GM21723 (cell line): Measurements from ENCODE around the gene FBXO47.
A peak's percentile ranks its signal among the peaks of the same experiment; 100 is the strongest.

Experiments
- ATAC-seq: cut with Tn5 transposase; IDR thresholded peaks from one replicate; pipeline ENCODE4 v1.9.1; 2021; ENCODE audit warnings: mild to moderate bottlenecking, moderate library complexity; ENCODE audit not compliant: unreplicated experiment

FBXO47 gene

GRCh38 chr17:38906460-38907228 lies 60.6 kb downstream of the FBXO47 start:
- ATAC-seq = no peak

DNA sequence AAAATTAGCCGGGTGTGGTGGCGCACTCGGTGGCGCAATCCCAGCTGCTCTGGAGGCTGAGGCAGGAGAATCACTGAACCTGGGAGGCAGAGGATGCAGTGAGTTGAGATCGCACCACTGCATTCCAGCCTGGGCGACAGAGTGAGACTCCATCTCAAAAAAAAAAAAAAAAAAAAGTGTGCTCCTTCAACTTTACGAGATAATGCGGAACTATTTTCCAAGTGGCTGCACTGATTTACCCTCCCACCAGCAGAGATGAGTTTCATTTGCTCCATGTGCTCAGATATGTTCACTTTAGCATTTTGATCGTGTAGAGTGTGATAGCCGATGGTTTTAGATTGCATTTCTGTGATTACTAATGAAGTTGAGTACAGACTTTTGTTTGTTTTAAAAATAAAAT lies 61.8 kb downstream of the FBXO47 start:
- no peak for ATAC-seq

GRCh38 chr17:38904892-38905291 lies 62.3 kb downstream of the FBXO47 start:
- no peak for ATAC-seq

GRCh38 chr17:38903404-38903803 lies 63.8 kb downstream of the FBXO47 start:
- ATAC-seq = no peak

GRCh38 chr17:38900978-38901656 lies 66.1 kb downstream of the FBXO47 start:
- no peak for ATAC-seq

DNA sequence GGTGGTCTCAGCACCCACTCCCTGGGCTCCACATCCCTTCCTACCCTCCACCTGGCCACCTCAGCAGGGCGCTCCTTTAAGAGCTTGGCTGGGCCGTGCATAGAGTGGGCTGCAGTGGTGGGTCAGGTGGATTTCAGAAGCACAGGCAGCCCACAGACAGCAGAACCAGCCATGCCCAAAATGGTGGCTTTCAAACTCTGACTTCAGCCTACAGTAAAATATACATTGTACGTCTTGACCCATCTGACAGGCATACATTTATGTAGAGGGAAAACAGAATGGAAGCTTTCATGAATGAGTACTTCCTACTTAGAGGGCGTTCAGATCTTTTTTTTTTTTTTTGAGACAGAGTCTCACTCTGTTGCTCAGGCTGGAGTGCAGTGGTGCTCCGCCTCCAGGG lies 67.8 kb downstream of the FBXO47 start:
- ATAC-seq = peak; percentile 12

- ATAC-seq = peak; percentile 78
These were observed 68.3 kb downstream of the FBXO47 start for GRCh38 chr17:38898812-38899348.

- ATAC-seq = peak; percentile 14
These were observed 68.9 kb downstream of the FBXO47 start for GRCh38 chr17:38898291-38898679.

DNA sequence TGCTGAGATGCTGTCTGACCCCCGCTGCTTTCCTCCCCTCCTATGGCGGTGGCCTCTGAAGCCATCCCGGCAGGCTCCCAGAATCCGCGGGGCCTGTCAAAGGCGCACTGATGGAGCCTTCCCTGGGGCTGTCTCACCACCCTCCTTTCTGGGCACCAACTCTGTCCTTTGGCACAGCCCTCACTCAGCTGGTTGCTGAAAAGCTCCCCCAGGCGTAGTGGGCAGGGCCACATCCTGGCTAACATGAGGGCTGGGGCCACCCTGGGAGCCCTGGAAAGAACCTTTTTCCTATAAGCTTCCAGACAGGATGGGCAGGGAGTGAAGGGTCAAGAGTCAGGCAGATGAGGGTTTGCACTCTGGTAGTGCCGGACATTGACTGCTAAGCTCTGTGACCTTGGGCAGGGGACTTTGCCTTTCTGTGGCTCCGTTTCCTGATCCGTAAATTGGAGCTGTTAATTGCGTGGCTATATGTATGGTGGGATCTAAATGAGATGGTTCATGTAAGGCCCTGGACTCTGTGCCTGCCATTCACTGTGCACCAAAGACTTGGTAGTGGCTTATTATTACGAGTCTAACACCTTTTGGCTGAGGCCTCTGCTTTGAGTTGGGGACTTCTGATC lies 69.4 kb downstream of the FBXO47 start:
- ATAC-seq = no peak

- no peak for ATAC-seq
These were observed 70.0 kb downstream of the FBXO47 start for GRCh38 chr17:38897176-38897575.

GRCh38 chr17:38896346-38896954 lies 70.8 kb downstream of the FBXO47 start:
- ATAC-seq = no peak

DNA sequence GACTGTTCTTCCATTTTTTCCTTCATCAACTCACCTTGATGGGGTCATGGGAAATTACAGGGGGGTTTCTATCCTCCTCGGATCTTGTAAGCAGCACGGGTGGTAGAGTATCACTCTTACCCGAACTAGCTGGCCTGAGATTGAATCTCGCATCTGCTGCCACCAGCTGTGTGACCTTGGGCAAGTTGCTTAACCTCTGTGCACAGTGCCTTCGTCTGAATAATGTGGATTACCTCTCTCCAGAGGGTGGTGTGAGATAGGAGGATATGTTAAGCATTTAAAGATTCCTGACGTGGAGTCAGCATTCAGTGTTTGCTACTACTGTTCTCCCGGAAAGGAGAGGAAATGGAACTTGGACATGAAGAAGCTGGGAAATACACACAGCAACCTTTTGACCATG lies 72.9 kb downstream of the FBXO47 start:
- ATAC-seq = no peak

DNA sequence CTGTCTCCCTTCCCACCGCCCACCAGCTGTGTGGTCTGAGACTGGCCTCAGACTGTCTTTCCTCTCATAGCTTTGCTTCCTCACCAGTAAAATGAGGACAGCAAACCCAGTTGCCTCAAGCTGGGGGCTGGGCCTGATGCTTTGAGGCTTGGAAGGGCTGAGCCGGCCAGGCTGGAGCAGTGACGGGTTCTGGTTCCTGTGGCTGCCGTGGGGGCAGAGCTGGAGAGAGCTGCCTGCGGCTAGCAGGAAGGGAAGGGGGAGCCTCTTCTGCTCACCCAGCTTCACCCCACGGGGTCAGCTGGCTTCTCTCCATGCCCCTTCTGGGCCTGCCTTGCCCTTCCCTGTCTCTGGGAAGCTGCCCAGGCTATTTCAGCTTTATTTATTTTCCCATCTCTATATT lies 73.6 kb downstream of the FBXO47 start:
- no peak for ATAC-seq

DNA sequence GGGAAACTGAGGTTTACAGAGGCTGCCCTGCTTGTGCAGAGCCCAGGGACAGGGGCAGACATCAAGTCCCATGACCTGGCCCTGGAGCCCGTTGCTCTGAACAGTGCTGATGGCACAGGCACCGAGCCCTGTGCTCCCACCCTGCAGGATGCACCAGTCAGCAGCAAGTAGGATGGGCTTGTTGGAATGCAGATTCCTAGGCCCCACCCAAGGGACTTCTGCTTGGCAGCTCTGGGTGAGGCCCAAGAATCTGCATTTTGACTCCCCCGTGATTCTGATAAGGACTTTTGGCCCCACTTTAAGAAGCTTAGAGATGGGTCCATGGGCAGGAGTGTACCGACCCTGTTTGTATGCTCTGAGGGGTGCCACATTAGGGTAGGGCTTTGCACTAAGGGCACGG lies 74.1 kb downstream of the FBXO47 start:
- no peak for ATAC-seq

DNA sequence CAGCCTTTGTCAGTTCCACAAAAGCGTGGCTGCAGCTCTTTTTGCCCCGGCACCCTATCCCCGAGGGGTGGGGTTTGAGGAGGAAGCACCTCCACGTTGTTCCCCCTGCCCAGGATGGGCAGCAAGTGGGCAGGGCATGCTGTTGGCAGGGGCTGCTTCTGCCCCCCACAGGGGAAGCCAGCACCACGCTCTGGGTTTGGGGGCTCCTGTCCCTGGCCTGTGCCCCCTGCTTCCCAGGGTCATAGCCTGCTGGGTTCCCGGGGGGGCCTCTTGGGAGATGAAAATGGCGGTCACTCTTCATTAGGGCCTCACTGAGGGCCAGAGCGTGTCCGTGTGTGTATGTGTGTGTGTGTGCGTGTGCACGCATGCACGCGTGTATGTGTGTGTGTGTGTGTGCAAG lies 74.6 kb downstream of the FBXO47 start:
- no peak for ATAC-seq

DNA sequence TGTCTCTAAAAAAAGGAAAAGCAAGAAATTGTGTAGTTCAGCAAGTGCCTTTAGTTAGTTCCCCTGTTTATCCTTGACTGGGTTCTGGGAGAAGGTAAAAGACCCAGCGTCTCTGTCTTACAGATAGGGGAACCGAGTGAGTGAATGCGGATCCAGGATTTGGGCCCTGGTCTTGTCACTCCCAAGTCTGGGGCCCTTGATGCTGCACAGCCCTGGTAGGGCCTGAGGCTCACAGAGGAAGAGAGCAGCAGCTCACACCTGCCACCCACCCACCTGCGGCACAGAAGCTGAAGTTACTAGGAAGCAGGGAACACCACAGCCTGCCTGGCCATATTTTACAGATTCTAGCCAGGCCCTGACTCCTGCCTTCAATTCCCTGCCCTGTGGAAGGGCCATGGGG lies 75.1 kb downstream of the FBXO47 start:
- no peak for ATAC-seq

DNA sequence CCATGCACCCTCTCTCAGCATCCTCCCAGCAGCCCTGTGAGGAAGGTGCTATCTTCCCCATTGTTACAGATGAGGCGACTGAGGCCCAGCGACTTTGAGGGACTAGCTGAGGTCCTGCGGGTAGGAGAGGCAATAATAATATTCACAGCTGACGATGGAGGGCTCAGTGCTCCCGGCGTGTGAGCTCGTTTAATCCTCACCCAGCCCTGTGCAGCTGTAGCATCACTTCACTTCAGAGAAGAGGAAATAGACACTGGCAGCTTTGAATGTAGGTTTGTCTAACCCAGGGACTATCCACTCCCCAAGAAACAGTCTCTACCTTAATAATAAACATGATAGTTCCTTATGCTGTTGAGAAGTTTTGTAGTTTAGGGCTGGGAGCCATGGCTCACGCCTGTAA lies 75.8 kb downstream of the FBXO47 start:
- ATAC-seq = no peak

GRCh38 chr17:38890410-38890746 lies 76.8 kb downstream of the FBXO47 start:
- no peak for ATAC-seq

- no peak for ATAC-seq
These were observed 77.3 kb downstream of the FBXO47 start for GRCh38 chr17:38889745-38890409.

DNA sequence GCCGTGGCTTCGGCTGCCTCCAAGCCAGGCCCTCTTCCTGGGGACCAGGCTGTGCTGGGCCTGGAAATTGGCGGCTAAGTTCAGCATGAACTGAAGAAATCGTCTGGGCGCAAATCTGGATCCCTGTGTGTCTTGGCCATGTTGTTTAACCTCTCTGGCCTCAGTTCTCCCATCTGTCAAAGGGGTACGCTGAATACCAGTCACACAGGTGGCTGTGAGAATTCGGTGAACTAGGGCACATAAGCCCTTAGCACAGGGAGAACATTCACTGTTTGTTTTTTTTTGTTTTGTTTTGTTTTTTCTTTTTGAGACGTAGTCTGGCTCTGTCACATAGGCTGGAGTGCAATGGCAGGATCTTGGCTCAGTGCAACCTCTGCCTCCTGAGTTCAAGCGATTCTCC lies 78.4 kb downstream of the FBXO47 start:
- no peak for ATAC-seq

DNA sequence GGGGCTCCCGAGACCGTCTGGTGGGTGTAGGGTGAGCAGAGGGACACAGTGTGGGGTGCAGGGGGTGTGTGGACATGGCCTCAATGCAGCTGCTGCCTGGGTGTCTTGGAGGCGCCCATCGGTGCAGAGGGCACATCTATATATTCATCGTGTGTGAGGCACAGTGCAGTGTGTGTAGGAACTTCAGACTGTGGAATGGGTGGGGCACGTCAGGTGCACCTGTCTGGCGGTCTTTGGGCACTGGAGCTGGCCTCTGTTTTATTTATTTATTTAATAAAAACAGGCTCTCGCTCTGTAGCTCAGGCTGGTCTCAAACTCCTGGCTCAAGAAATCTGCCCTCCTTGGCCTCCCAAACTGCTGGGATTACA lies 80.6 kb downstream of the FBXO47 start:
- no peak for ATAC-seq
